Uterus (tissue), 4 donors: ENCODE results near the gene SLC9A7. TPM values are rescaled to one million over a fixed set of nuclear protein-coding genes. Genes with fewer than 3 reads are reported as not detected.

Experiments
- DNase-seq, 2 donors: peaks; one replicate each; pipeline ENCODE4 v3.0.0-alpha.2; 2019 to 2020
- H3K27ac ChIP-seq, 2 donors: fragments of 200-600 bp; sonication (generic); 1 replicate in 1 of 2; 2 replicates in 1 of 2; pipeline ENCODE4 v1.5.1; 2016 to 2018
- H3K27me3 ChIP-seq, 2 donors: fragments of 200-600 bp; sonication (generic); one replicate each; pipeline ENCODE4 v1.5.1; 2018 to 2019; ENCODE audit warnings: control low read depth in 1 of 2
- H3K36me3 ChIP-seq, 2 donors: fragments of 200-600 bp; sonication (generic); one replicate each; pipeline ENCODE4 v1.5.1; 2019; ENCODE audit warnings: control low read depth in 1 of 2
- H3K4me1 ChIP-seq, 2 donors: fragments of 200-600 bp; sonication (generic); one replicate each; pipeline ENCODE4 v1.5.1; 2018 to 2019; ENCODE audit warnings: control low read depth in 1 of 2
- H3K4me3 ChIP-seq, 2 donors: fragments of 200-600 bp; sonication (generic); 1 replicate in 1 of 2; 2 replicates in 1 of 2; pipeline ENCODE4 v1.5.1; 2018 to 2019; ENCODE audit warnings: mild to moderate bottlenecking in 1 of 2
- H3K9me3 ChIP-seq, 2 donors: fragments of 200-600 bp; sonication (generic); one replicate each; pipeline ENCODE4 v1.5.1; 2019; ENCODE audit warnings: control low read depth in 1 of 2
- POLR2A ChIP-seq, 2 donors: fragments of 450-650 bp; IDR thresholded peaks; one replicate each; pipeline ENCODE4 v1.6.1; 2016; ENCODE audit warnings: antibody characterized with exemption in 2 of 2, mild to moderate bottlenecking in 1 of 2, moderate library complexity in 1 of 2
- intact Hi-C: fragments of 100-400 bp; cut with DNase I; formaldehyde crosslinking; loops from one replicate; pipeline ENCODE4 v1.15.1; 2023; ENCODE audit warnings: low total_unique reads
- total RNA-seq, 4 donors: library from RNA; depleted of rRNA in 3 of 4; stranded (reverse); fragments of >200 nt in 3 of 4; gene quantifications; one replicate each; pipeline versions ENCODE4 v1.1.0 to v1.2.4, GENCODE V29; 2014 to 2023
- TF ChIP-seq, protein P1 (sequence below), 4 experiments: fragments of 200-600 bp in 2 of 4; fragments of 450-650 bp in 2 of 4; sonication (generic) in 2 of 4; IDR thresholded peaks; one replicate each; pipeline ENCODE4 v1.5.1; 2016 to 2019; ENCODE audit warnings: antibody characterized with exemption in 4 of 4, mild to moderate bottlenecking in 2 of 4, moderate library complexity in 1 of 4
- donor health status: DM: yes; HTN: yes; CAD: no.

The SLC9A7 gene
- total RNA-seq, 4 donors from 2014 or later: 0.51 to 6.4 (median 3.3) TPM

DNA sequence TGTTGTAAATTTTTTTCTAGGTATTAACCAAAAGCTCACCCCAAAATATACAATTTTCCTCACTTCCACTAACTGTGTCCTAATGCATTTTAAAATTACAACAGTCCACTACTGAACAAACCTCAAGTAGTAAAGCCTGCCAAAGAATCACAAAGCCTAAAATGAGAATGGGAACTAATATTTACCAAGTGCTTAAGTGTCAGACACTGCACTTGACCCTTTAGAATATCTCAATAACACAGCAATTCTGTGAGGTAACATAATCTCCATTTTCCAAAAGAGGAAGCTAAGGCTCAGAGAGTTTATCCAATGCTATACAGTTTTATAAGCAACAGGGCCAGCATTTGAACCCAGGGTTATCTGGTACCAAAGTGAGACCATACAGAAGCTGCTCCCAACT lies 4.9 kb downstream of the SLC9A7 start:
- Histone ChIP-seq H3K36me3 (no peaks in the 10 kb centered on the region), H3K4me1 (no peaks in the 10 kb centered on the region), H3K4me3 (no peak overlapping the region), H3K27me3 (no peaks in the 10 kb centered on the region), H3K27ac (no peak overlapping the region), H3K9me3 (no peaks in the 10 kb centered on the region)
- DNase-seq: no peak
- TF ChIP-seq POLR2A (IDR thresholded peaks at IDR 0.05): no peak
- intact Hi-C loops: no loop called here

GRCh38 chrX:46750889-46751288 lies 8.0 kb downstream of the SLC9A7 start:
- no peaks in the 10 kb centered on the region for H3K27me3 ChIP-seq
- no peak for TF ChIP-seq POLR2A (IDR thresholded peaks at IDR 0.05)
- TF ChIP-seq, protein P1, sequence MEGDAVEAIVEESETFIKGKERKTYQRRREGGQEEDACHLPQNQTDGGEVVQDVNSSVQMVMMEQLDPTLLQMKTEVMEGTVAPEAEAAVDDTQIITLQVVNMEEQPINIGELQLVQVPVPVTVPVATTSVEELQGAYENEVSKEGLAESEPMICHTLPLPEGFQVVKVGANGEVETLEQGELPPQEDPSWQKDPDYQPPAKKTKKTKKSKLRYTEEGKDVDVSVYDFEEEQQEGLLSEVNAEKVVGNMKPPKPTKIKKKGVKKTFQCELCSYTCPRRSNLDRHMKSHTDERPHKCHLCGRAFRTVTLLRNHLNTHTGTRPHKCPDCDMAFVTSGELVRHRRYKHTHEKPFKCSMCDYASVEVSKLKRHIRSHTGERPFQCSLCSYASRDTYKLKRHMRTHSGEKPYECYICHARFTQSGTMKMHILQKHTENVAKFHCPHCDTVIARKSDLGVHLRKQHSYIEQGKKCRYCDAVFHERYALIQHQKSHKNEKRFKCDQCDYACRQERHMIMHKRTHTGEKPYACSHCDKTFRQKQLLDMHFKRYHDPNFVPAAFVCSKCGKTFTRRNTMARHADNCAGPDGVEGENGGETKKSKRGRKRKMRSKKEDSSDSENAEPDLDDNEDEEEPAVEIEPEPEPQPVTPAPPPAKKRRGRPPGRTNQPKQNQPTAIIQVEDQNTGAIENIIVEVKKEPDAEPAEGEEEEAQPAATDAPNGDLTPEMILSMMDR (IDR thresholded peaks at IDR 0.05): no peak
- no peak overlapping the region for H3K4me3 ChIP-seq
- no peak overlapping the region for H3K27ac ChIP-seq
- intact Hi-C loops: no loop called here
- no peaks in the 10 kb centered on the region for H3K4me1 ChIP-seq
- H3K9me3 ChIP-seq: no peaks in the 10 kb centered on the region
- H3K36me3 ChIP-seq: no peaks in the 10 kb centered on the region
- DNase-seq: no peak

DNA sequence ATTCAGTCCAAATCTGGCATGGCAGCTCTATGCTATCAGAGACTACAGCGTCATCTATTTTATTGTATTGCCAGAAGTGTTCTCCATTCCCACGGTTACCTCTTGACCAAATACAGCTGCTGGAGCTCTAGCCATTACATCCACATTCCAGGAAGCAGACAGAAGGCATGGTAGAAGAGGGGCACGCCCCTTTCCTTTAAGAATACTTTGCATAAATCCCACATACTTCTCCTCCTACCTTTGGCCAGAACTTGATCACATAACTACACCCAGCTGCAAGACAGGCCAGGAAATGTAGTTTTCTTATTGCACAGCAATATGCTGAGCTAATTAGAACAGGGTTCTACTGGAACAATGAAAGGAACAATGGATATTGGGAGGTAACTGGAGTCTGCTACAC lies 14.9 kb downstream of the SLC9A7 start:
- no peak overlapping the region for H3K4me3 ChIP-seq
- intact Hi-C loops: no loop called here
- no peaks in the 10 kb centered on the region for H3K4me1 ChIP-seq
- no peaks in the 10 kb centered on the region for H3K27me3 ChIP-seq
- no peak overlapping the region for H3K27ac ChIP-seq
- DNase-seq: no peak
- H3K36me3 ChIP-seq: no peaks in the 10 kb centered on the region
- TF ChIP-seq, protein P1 (IDR thresholded peaks at IDR 0.05): no peak
- TF ChIP-seq POLR2A (IDR thresholded peaks at IDR 0.05): no peak
- H3K9me3 ChIP-seq: no peaks in the 10 kb centered on the region

- no peaks in the 10 kb centered on the region for H3K4me1 ChIP-seq
- H3K4me3 ChIP-seq: no peak overlapping the region
- no peak for DNase-seq
- H3K27me3 ChIP-seq: no peaks in the 10 kb centered on the region
- no peak for TF ChIP-seq POLR2A (IDR thresholded peaks at IDR 0.05)
- TF ChIP-seq, protein P1 (IDR thresholded peaks at IDR 0.05): no peak
- intact Hi-C loops: no loop called here
- H3K36me3 ChIP-seq: no peaks in the 10 kb centered on the region
- H3K27ac ChIP-seq: no peak overlapping the region
- no peaks in the 10 kb centered on the region for H3K9me3 ChIP-seq
Measured at GRCh38 chrX:46743046-46743445, 15.9 kb downstream of the SLC9A7 start.

- no peaks in the 10 kb centered on the region for H3K27me3 ChIP-seq
- DNase-seq: no peak
- no peaks in the 10 kb centered on the region for H3K9me3 ChIP-seq
- TF ChIP-seq, protein P1 (IDR thresholded peaks at IDR 0.05): no peak
- TF ChIP-seq POLR2A (IDR thresholded peaks at IDR 0.05): no peak
- intact Hi-C loops: no loop called here
- no peaks in the 10 kb centered on the region for H3K4me1 ChIP-seq
- H3K4me3 ChIP-seq: no peak overlapping the region
- H3K27ac ChIP-seq: no peak overlapping the region
- H3K36me3 ChIP-seq: no peaks in the 10 kb centered on the region
Measured at GRCh38 chrX:46739736-46740135, 19.2 kb downstream of the SLC9A7 start.

DNA sequence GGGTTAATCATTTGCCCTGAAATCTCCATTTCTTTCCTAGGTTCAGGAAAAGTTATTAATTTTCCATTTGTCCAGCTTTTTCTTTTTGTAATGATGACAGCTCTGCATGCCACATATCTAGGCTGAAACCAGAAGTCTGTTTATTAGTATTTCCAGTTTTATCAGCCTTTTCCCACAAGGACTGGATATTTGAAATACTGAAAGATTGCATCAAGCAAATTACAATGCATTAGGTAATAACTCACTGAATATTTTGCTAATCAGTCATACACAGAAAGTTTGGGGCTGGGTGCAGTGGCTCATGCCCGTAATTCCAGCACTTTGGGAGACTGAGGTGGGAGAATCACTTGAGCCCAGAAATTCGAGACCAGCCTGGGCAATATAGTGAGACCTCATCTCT lies 21.5 kb downstream of the SLC9A7 start:
- no peaks in the 10 kb centered on the region for H3K9me3 ChIP-seq
- TF ChIP-seq, protein P1 (IDR thresholded peaks at IDR 0.05): no peak
- TF ChIP-seq POLR2A (IDR thresholded peaks at IDR 0.05): no peak
- no peaks in the 10 kb centered on the region for H3K27me3 ChIP-seq
- H3K4me1 ChIP-seq: no peaks in the 10 kb centered on the region
- no peak for DNase-seq
- no peak overlapping the region for H3K27ac ChIP-seq
- H3K36me3 ChIP-seq: no peaks in the 10 kb centered on the region
- no peak overlapping the region for H3K4me3 ChIP-seq
- intact Hi-C loops: no loop called here
